Measurements from ENCODE around the gene BET1L.
A peak's percentile ranks its signal among the peaks of the same experiment; 100 is the strongest.

Gene BET1L

DNA sequence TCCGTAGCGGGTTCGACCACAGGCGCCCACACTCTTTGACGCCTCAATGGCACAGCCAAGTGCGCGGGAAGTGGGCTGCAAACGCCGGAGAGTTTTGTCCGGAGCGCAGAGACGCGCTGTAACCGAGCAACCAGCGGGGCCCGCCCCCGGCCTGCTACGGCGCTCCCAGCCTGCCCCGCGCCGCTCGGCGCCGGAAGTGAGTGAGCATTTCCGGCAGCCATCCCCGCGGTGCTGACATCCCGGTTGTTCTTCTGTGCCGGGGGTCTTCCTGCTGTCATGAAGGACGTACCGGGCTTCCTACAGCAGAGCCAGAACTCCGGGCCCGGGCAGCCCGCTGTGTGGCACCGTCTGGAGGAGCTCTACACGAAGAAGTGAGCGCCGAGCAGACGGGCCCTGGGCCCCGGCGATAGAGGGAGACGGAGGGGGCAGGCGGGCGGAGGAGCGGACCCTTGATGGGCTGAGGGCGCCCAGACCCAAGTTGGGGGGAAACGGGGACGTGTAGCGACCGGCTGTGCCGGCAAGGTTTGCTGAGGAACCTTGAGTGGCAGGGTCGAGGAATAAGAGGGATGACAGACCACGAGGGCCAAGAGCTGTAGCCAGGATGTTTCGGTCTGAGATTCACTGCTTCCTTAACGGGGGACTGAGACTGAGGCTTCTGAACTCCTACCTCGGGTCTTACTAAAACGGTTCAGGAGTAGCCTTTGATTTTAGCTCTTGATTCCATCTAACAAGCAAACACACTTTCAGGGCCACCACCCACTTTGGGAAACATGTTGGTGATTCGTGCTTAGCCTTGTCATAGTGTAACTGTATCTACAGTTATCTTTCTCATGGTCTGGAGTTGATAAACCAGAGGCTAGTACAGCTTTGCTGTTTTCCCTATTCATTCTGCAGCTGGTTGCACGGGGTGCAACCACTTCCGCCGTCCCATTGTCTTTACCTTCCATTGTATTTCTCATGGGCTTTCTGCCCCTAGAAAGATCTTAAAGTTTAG is 29.9 kb upstream of the BET1L start, which contains the start of gene PSMD13:
Gene PSMD13, plus strand, starts transcription at position 203 of the 994 bp plus-strand sequence. Its CDS starts 74 bp downstream, at position 277.
- TF ChIP-seq POLR2A (IDR thresholded peaks at IDR 0.05; ENCODE audit: low read depth, low read length), result peak; percentile 74
- DNase-seq (ENCODE audit: insufficient read length, low spot score), result peak; percentile 96
- no peak for FAIRE-seq

DNA sequence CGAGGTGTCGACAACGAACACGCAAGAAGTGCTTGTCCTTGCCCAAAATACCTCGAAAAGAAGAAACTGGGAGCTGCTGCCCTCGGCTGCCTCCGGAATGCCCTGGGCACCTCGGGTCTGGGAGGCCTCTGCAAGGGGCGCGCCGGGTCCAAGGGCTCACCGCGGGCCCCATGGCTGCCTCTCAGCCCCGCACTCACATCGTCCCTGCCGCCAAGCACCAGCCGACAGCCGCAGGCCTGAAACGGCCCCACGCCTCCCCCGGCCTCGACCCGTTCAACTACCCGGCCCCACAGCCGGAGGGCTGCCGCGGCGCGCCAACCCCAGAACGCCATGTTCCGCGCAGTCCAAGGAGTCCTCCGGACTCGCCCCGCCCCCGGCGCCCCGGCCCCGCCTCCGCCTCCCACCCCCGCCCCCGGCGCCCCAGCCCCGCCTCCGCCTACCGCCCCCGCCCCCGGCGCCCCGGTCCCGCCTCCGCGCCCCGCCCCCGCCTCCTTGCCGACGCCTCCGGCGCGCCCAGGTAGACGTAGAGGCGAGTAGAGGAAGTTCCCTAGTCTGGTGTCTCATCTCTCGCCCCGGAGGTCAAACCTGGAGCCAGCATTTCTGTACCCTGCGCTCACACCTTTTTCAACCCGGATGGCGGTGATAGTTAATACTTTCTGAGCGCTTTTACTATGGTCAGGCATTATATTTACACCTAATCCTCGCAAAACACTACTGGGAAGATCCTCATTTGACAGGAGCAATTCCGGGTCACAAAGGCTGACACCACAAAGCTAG is 29.0 kb upstream of the BET1L start, which contains the start of gene SIRT3:
Gene SIRT3, minus strand, starts transcription at position 346 of the 777 bp plus-strand sequence. Its CDS starts 14 bp downstream, at position 332.
- no peak for FAIRE-seq
- TF ChIP-seq POLR2A (IDR thresholded peaks at IDR 0.05; ENCODE audit: low read depth, low read length), result peak; percentile 89
- peak; percentile 98 for DNase-seq (ENCODE audit: insufficient read length, low spot score)

DNA sequence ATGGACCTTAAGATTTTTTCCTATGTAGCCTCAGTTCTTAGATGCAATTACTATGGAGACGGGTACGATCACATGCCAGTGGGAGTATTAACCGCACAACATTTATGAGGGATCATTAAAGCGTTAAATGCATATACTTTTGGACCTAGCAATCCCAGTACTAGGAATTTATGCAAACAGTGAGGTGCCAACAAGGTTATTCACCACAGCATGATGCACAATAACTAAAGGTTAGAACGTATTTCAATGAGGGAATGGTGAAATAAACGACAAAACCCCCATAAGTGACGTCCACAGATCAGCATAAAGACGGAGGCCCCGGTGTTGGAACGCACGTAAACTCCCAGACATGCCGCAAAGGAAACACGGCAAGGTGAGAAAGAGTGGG is 28.4 kb upstream of the BET1L start:
- TF ChIP-seq POLR2A (IDR thresholded peaks at IDR 0.05; ENCODE audit: low read depth, low read length), result no peak
- DNase-seq (ENCODE audit: insufficient read length, low spot score) (no peak), FAIRE-seq (no peak)

DNA sequence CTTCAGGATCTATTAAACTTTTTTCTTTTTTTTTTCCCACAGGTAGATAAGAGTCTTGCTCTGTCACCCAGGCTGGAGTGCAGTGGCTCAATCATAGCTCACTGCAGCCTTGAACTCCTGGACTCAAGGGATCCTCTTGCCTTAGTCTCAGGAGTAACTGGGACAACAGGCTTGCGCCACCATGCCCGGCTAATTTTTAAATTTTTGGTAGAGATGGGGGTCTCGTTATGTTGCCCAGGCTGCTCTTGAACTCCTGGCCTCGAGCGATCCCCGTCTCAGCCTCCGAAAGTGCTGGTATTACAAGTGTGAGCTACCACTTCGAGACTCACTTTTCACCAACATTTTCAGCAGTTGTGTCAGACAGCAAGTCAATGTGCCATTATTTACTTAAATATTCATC is 28.0 kb upstream of the BET1L start:
- DNase-seq (ENCODE audit: insufficient read length, low spot score) (no peak), FAIRE-seq (no peak)
- no peak for TF ChIP-seq POLR2A (IDR thresholded peaks at IDR 0.05; ENCODE audit: low read depth, low read length)

DNA sequence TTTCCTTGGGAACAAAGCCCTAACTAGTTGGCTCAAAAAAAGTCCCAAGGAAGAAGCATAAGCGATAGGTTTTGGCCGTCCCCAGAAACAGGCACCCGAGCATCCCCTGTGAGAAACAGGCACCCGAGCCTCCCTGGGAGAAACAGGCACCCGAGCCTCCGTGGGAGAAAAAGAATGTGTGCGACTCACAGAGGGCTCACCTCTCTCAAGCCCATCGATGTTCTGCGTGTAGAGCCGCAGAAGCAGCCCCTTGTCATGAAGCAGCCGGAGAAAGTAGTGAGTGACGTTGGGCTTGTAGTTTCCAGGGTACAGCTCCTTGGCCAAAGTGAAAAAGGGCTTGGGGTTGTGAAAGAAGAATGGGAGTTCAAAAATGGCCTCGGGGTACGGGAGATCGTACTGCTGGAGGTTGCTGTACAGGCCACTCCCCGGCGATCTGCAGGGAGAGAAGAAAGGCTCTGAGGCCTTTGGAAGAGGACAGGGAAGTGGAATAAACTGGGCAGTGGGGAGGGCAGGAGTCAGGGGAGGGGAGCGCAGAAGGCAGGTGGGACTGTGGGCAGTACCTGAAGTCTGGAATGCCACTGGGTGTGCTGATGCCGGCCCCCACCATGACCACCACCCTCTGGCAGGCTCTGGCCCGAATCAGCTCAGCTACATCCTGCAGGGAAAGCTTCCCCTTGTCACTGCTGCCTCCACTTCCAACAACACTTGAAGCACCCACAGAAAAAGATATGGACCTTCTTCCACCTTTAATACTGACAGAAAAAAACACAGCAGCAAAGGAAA is 25.8 kb upstream of the BET1L start:
- no peak for TF ChIP-seq POLR2A (IDR thresholded peaks at IDR 0.05; ENCODE audit: low read depth, low read length)
- FAIRE-seq (no peak), DNase-seq (ENCODE audit: insufficient read length, low spot score) (no peak)

DNA sequence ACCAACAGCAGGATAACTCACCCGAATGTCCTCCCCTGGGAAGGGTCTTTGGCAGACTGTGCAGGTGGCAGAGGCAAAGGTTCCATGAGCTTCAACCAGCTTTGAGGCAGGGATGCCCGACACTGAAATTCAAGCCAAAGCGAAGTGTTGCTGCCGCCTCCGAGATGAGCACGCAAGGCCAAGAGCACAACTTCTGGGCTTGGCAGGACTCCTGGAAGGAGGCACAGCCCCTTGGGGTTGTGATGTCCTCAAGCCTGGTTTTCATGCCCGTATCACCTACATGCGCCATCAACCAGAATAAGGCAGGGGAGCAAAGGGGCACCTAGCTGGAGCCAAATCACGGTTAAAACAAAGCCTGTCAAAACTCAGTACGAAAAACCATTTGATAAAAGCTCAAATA is 23.2 kb upstream of the BET1L start:
- FAIRE-seq (no peak), DNase-seq (ENCODE audit: insufficient read length, low spot score) (no peak)
- no peak for TF ChIP-seq POLR2A (IDR thresholded peaks at IDR 0.05; ENCODE audit: low read depth, low read length)

DNA sequence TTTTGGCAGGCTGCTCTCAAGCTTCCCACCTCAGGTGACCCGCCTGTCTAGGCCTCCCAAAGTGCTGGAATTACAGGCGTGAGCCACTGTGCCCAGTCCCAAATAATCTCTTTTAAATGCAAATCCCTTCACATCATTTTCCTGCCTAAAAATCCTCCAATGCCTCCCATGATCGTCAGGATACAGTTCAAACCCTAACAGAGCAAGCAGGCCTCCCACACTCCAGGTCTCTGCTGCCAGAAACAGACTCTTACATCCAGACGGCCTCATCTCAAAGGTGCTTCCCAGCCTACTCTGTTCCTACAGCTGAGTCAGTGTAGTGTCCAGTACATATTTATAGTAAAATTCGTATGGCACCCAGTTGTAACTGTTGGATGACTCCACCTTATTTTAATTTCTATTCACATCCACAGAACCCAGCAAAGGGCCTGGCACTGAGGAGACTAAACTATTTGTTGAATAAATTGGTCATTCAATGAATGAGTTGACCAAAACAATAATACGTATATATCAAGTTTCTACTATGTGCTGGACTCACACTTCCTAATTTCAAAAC is 20.7 kb upstream of the BET1L start:
- TF ChIP-seq POLR2A (IDR thresholded peaks at IDR 0.05; ENCODE audit: low read depth, low read length), result no peak
- FAIRE-seq (no peak), DNase-seq (ENCODE audit: insufficient read length, low spot score) (no peak)

DNA sequence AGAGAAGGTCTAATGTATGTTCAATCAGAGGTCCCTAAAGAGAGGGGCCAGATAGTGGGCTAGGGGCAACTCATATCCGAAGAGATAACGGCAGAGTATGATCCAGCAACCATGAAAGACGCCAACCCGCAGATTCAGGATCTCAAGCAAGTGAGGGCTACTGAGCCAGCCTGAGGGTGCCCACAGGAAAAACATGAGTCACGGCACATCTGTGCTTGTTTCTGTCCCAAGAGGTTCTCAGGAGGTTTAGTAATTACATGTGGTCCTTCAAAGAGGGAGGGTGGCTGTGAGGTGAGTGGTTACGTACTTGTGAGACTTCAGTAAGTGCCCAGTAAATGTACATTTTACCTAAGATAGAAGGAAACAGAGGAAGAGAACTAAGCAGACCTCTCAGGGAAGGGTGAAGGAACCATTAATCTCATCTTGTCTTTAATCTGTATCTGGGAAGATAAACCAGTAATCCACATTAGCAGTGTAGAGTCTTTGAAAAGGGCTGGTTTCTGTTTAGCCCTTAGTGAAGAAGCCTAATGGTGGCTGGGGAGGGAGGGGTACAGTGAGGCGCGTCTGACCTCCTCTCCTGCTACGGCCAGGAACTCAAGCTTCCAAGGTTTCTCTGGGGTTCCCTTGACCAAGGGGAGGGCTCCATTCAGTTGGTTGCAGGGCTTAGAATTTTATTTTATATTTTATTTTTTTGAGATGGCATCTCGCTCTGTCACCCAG is 18.7 kb upstream of the BET1L start:
- no peak for TF ChIP-seq POLR2A (IDR thresholded peaks at IDR 0.05; ENCODE audit: low read depth, low read length)
- no peak for DNase-seq (ENCODE audit: insufficient read length, low spot score)
- FAIRE-seq, result no peak

DNA sequence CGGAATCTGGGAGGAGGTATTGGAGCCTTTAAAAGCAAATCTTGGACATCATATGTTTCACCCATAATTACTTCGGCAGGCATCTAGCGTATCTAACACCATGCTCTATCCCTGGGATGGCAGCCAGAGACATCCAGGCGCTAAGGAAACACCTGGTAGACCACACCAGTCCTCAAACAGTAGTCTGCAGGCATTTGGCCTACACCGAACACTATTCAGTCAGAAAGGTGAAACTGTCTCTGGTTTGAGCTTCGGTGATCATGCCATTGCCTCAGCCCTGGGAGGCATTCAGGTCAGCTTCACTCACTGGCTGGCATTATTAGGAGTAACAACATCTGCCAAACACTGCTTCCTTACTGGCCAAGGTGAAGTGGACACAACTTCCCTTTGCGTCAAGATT is 17.2 kb upstream of the BET1L start:
- FAIRE-seq (no peak), DNase-seq (ENCODE audit: insufficient read length, low spot score) (no peak)
- no peak for TF ChIP-seq POLR2A (IDR thresholded peaks at IDR 0.05; ENCODE audit: low read depth, low read length)

DNA sequence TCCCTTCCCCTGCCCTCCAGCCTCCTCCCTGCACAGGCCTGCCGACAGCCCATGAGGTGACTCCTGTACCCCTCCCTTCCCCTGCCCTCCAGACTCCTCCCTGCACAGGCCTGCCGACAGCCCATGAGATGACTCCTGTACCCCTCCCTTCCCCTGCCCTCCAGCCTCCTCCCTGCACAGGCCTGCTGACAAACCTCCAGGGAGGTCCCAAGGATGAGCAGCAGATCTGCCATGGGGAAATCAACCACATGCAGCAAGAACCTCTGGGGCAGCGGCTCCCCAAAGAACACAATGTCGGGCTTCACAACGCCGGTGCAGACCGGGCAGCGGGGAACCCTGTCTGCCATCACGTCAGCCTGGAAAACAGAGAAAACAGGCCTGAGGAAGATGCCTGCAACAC is 16.7 kb upstream of the BET1L start:
- TF ChIP-seq POLR2A (IDR thresholded peaks at IDR 0.05; ENCODE audit: low read depth, low read length), result no peak
- no peak for DNase-seq (ENCODE audit: insufficient read length, low spot score)
- FAIRE-seq, result no peak

DNA sequence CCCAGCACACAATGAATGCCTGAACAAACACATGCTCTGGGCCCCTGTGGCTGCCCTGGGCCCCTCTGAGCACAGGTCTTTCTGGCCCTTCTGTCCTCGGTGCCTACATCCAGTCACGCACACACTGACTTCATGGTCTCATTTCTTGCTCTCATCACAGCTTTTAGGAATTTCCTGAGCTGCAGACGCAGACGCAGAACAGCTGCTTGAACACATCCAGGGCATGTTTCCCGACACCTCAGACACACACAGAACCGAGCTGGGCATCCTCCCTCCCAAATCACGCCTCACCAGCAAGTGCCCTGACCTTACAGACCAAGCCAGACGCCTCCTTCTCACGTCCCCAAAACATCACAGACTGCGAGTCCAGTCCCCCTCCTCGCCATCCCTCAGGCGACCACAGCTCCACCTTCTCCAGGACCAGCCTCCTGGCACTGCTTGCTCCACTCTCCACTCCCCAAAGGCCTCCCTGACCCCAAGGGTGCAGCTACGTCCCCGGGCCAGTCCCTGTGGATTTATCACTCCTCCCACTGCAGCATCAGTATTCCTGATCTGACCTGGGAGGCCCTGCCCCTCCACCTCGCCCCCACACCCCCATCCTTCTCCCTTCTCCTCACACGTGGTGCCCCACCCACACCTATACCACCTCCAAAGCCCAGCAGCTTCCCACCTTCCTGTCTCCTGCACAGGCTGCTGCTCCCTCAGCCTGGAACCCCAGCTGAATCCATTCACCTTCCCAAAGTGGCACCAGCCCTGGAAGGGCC is 16.0 kb upstream of the BET1L start:
- TF ChIP-seq POLR2A (IDR thresholded peaks at IDR 0.05; ENCODE audit: low read depth, low read length), result no peak
- FAIRE-seq, result no peak
- DNase-seq (ENCODE audit: insufficient read length, low spot score), result no peak

Data from H54 (cell line).